MM.1S (cell line): ENCODE measurements around the gene DCAF8L2.

Experiments
- CTCF ChIP-seq: fragments of 300-600 bp; sonication (generic); IDR thresholded peaks from 2 replicates; pipeline ENCODE4 v1.5.1; 2016; ENCODE audit warnings: antibody characterized with exemption, low read length, mixed read lengths
- EZH2 ChIP-seq: fragments of 300-600 bp; sonication (generic); optimal IDR thresholded peaks from 2 replicates; pipeline ENCODE3; 2017; ENCODE audit warnings: low read depth, mild to moderate bottlenecking, antibody characterized with exemption, low read length, mixed read lengths

- TF ChIP-seq CTCF (no peak), EZH2 (no peak)
These were observed 177.2 kb downstream of the DCAF8L2 start for GRCh38 chrX:27767387-27767786.
